Stimulated activated CD4-positive, alpha-beta T cell treated with anti-CD3 and anti-CD28 coated beads, Interleukin-4, amount 100 ng/mL, for 24 hours (primary cell): ENCODE data around the gene GRIK4.
"Not testable (repeated sequence)": the region's sequence is repeated elsewhere in the genome, so short reads cannot be mapped to it uniquely, and the experiment has no call there.

ENCODE experiments used
- DNase-seq: peaks from one replicate; pipeline ENCODE4 v3.0.0-alpha.2; 2020

Gene GRIK4

DNA sequence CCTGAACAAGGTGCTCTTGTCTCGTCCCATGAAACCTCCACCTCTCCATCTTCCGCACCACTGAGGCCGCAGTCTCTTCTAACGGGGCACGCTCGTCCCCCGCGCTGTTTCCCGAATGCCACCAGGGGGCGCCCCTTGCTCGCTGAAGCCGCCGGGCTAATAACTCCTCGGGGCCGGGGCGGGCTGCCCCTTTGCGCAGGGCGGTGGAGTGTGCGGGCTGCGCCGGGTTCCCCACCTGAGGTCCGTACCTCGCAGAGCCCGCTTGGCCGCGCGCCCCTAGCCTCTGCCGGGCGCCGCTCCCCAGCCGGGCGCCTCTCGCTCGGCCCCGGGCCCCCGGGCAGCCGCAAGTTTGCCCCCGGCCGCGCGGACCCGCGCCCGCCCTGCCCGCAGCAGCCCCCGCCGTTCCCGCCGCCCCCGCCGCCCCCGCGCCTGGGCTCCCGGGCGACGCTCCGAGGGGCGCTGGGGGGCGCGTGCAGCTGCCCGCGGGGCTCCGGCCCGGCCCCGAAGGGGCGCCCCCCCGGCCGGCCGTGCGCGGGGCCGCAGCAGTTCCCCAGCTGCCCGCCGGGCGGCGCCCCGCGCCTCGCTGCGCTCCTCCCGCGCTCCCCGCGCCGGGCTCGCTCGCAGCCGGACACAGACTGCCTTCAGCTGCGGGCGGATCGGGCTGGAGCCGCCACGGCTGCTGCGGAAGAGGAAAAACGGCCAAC lies at the start of gene GRIK4:
Gene GRIK4 (plus strand): TSS at position 633 of the 704 bp plus-strand sequence. CDS start 148,571 bp downstream, outside the sequence.
- peak; percentile 77 for DNase-seq

DNA sequence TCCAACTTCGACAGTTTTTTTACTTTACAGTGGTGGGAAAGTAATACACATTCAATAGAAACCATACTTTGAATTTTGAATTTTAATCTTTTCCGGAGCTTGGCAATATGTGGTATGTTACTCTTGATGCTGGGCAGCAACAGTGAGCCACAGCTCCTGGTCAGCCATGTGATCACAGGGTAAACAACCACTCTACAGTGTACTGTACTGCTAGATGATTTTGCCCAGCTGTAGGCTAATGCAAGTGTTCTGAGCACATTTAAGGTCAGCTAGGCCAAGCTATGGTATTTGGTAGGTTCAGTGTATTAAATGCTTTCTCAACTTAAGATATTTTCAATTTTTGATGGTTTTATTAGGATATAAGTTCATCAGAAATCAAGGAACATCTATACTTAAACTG lies 48.7 kb upstream of the GRIK4 start:
- DNase-seq: no peak

DNA sequence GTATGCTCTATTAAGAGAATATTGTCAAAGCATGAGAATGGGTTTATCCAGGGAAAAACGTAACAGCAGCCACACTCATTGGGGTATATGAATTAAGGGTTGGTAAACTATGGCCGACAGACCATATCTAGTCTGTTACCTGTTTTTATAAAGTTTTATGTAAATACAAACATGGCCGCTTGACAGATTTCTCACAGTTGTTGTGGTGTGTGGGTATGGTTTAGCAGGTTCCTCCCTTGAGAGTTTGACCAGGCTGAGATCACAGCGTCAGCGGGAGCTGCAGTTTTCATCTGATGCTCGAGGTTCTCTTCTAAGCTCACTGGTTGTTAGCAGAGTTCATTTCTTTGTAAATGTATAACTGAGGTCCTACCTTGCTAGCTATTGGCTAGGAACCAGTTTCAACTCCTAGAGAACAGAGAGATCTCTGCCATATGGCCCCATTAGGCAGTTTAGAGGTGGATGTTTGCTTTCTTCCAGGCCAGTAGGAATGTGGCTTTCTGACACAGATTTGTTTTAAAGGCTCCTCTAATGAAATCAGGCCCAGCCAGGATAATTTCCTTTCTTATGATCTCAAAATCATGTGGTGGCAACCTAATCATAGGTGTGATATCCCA lies 45.5 kb upstream of the GRIK4 start:
- DNase-seq: no peak

GRCh38 chr11:120467627-120468026 lies 43.9 kb upstream of the GRIK4 start:
- DNase-seq: no peak

- no peak for DNase-seq
Measured at GRCh38 chr11:120471131-120471530, 40.4 kb upstream of the GRIK4 start.

DNA sequence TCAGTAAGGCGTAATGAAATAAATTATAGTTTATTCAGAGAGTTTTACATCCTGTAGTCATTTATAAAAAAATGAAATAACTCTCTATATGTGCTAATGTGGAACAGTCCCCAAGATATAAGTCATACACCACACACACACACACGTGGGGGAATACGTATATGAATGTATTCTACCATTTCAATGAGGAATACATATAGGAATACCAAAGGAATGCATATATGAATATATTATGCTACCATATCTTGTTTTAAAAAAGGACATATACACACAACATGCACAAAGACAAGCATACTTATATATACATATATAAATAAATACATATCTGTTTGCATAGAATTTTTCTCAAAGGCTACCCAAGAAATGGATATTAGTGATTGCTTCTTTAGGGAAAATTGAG lies 39.6 kb upstream of the GRIK4 start:
- no peak for DNase-seq

GRCh38 chr11:120473503-120473902 lies 38.0 kb upstream of the GRIK4 start:
- DNase-seq: no peak

DNA sequence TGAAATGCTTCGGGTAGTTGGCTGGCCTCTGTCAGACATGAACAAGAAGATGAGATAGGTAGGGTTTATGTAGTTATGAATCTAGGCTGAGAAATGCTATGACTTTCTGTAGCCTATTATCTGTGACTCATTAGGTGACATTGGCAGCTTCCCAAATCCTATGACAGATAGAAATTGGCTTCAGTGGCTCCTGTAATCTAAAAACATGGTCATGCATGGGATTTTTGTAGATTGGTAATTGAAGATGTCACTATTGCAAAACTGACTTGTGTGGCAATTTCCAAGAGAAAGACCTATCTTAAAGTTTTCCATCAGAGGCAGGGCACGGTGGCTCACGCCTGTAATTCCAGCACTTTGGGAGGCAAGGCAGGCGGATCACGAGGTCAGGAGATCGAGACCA lies 29.4 kb upstream of the GRIK4 start:
- no peak for DNase-seq

GRCh38 chr11:120484722-120485121 lies 26.8 kb upstream of the GRIK4 start:
- no peak for DNase-seq

DNA sequence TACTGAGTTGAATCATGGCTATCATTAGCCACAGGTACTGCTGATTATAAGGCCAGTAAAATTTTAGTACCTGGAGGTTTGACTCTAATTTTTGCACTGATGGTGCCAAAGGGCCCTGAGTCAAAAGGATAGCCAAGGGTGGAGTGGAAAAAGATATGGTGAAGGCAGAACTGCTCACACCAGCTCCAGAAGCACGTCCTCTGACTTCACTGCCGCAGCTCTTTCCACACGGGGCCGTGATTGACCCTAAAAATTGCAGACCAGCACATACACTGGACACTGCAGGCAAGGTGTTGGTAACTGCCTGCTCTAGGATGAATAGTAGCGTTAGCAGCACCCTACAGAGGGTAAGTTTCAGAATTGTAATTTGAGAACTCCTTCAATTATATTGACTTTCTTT lies 25.4 kb upstream of the GRIK4 start:
- DNase-seq: no peak

- DNase-seq: no peak
Measured at GRCh38 chr11:120489799-120490198, 21.7 kb upstream of the GRIK4 start.

DNA sequence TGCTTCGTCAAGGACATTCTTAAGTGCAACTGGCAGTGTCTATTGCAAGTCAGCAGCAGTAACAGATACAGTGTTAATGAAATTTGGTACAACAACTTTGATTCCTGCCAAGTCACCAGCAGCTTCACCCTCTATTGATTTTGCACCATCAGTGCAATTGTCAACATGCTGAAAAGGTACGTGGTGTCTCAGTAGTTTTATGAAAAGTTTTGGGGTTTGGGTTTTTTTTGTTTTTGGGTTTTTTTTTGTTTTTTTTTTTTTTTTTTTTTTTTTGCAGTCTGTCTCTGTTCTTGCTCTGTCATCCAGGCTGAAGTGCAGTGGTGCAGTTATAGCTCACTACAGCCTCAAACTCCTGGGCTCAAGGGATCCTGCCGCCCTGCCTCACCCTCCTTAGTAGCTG lies 19.1 kb upstream of the GRIK4 start:
- DNase-seq: no peak

GRCh38 chr11:120494595-120494994 lies 17.0 kb upstream of the GRIK4 start:
- no peak for DNase-seq

- DNase-seq: no peak
Measured at GRCh38 chr11:120499088-120499487, 12.5 kb upstream of the GRIK4 start.

GRCh38 chr11:120499859-120500258 lies 11.7 kb upstream of the GRIK4 start:
- DNase-seq: no peak

- DNase-seq: no peak
Measured at GRCh38 chr11:120500414-120501071, 11.0 kb upstream of the GRIK4 start.

- DNase-seq: no peak
Measured at GRCh38 chr11:120501440-120501839, 10.1 kb upstream of the GRIK4 start.

DNA sequence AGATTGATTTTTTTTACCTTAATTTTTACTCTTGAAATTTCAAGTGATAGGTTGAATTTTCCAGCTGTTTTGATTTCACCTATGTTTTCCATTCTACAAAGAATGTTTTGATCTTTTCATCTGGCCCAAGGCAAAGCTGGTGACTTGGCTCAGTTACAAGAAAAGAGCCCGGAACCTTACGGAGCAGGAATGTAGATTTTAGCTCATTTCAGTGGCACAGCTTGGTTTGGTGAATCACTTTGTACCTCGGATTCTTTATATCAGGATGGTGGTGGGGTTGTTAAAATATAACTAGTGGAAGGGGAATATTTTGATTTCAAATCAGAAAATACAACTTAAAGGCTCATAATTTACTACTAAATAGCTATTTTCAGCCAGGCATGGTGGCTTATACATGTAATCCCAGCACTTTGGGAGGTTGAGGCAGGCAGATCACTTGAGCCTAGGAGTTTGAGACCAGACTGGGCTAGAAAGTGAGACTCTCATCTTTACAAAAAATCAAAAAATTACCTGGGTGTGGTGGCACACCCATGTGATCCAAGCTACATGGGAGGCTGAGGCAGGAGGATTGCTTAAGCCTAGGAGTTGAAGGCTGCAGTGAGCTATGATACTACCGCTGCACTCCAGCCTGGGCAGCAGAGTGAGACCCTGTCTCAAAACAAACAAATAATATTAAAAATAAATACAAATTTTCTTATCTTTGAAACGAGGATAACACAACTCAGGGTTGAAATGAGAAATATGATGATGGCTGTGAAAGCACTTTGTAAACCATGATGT lies 9.4 kb upstream of the GRIK4 start:
- DNase-seq: no peak

- not testable (repeated sequence) for DNase-seq
Measured at GRCh38 chr11:120503529-120503928, 8.0 kb upstream of the GRIK4 start.

DNA sequence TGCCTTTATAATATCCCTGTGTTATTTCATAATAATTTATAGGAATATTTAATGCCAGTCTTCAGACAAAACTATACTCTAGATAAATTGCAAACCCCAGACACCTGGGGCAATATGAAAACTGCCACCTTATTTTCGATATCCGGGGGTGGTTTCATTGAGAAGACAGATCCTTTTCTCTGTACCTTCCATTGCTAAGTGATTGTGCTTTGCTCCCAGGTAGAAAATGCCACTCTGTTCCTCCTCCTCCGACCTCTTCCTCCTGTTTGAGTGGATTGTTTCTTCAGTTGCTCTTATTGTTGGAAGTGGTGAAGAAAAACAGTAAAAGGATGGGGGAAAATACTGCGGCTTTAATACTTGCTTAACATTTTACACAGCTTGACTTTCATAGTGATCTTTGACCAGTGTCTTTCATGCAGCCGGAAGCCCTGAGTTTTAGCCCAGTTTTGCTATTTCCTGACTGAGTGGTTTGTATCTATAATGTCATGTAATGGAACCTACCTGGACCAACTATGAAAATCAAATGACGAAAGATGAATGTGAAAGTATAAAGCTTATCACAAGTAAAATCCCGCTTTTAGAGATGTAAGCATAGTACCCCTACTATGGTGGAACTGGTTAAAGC lies 5.6 kb upstream of the GRIK4 start:
- no peak for DNase-seq

- no peak for DNase-seq
Measured at GRCh38 chr11:120509346-120510053, 2.0 kb upstream of the GRIK4 start.

GRCh38 chr11:120510406-120511115 lies 987 bp upstream of the GRIK4 start:
- no peak for DNase-seq
